K562 (cell line): ENCODE results near the gene RPH3AL. TPM values are rescaled to one million over a fixed set of nuclear protein-coding genes. Genes with fewer than 3 reads are reported as not detected.
"Not testable (repeated sequence)": the region's sequence is repeated elsewhere in the genome, so short reads cannot be mapped to it uniquely, and the experiment has no call there.

ENCODE experiments used
- ATAC-seq: fragments of 200-7000 bp; cut with Tn5 transposase; 3 replicates; pipeline ENCODE4 v1.9.1; 2020; ENCODE audit warnings: moderate library complexity
- BruUV-seq: library from RNA; stranded (reverse); fragments of 400-500 nt; replicated peaks from 2 replicates; lab custom pipeline; 2021; lab: Mats Ljungman, UMichigan
- CTCF ChIA-PET: fragments of 300-600 bp; formaldehyde crosslinking; extraction: SDS; loops from one replicate; lab custom pipeline; 2021; ENCODE audit warnings: low intra/inter-chr PET ratio; lab: Yijun Ruan, JAX
- POLR2A ChIA-PET: fragments of 300-600, 350-650 bp; sonication (Branson Sonifier 250); formaldehyde crosslinking; extraction: SDS; loops from one replicate; lab custom pipeline; 2021; ENCODE audit warnings: antibody characterized with exemption, inconsistent platforms; lab: Yijun Ruan, JAX
- DNase-seq, 4 experiments: peaks; one replicate each; pipeline versions ENCODE4 v3.0.0 to v3.0.0-alpha.2; 2011 to 2018; ENCODE audit warnings: low spot score in 3 of 4, mixed read lengths in 3 of 4; ENCODE audit errors: extremely low read depth in 1 of 4
- FAIRE-seq: peaks from 2 replicates; lab custom pipeline; 2011; peaks lifted over from hg19 to GRCh38; lab: Jason Lieb, UNC
- H2AFZ ChIP-seq: 2 replicates; pipeline ENCODE4 v1.6.0; 2011; ENCODE audit warnings: low read depth, low read length, control low read depth, inconsistent platforms
- H3K27ac ChIP-seq: fragments of 200-600 bp; 3 replicates; pipeline ENCODE4 v1.8.0; 2011; ENCODE audit warnings: low read depth, mild to moderate bottlenecking, control low read depth, inconsistent platforms, low read length, moderate library complexity, mixed read lengths; ENCODE audit errors: extremely low read depth
- H3K27me3 ChIP-seq, 2 experiments: fragments of 300-600 bp in 1 of 2; 2 replicates in 1 of 2; 3 replicates in 1 of 2; pipeline versions ENCODE4 v1.6.0 to v1.8.0; 2011; ENCODE audit warnings: inconsistent platforms in 2 of 2, low read length in 2 of 2, mild to moderate bottlenecking in 1 of 2, mixed read lengths in 1 of 2, moderate library complexity in 1 of 2; ENCODE audit not compliant: control insufficient read depth in 2 of 2, insufficient read depth in 2 of 2
- H3K36me3 ChIP-seq: fragments of 300-600 bp; 3 replicates; pipeline ENCODE4 v1.8.0; 2011; ENCODE audit warnings: mild to moderate bottlenecking, low read length, inconsistent platforms; ENCODE audit not compliant: control insufficient read depth, insufficient read depth
- H3K4me1 ChIP-seq, 2 experiments: fragments of 200-600 bp in 1 of 2; replicated peaks in 1 of 2; 2 replicates in 1 of 2; 3 replicates in 1 of 2; pipeline versions ENCODE4 v1.5.1 to v1.8.0; 2011; ENCODE audit warnings: inconsistent platforms in 2 of 2, low read length in 2 of 2, mild to moderate bottlenecking in 1 of 2, mixed read lengths in 1 of 2, moderate library complexity in 1 of 2; ENCODE audit not compliant: control insufficient read depth in 2 of 2, insufficient read depth in 2 of 2
- H3K4me2 ChIP-seq: 2 replicates; pipeline ENCODE4 v1.6.1; 2011; ENCODE audit warnings: low read length, control low read depth, inconsistent platforms, mixed read lengths; ENCODE audit not compliant: insufficient read depth
- H3K4me3 ChIP-seq: fragments of 200-600 bp; sonication (generic), shearing (Covaris generic); 2 replicates; pipeline ENCODE4 v1.5.1; 2016; ENCODE audit warnings: control low read depth, inconsistent platforms
- H3K79me2 ChIP-seq: fragments of 200-600 bp; 3 replicates; pipeline ENCODE4 v1.8.0; 2011; ENCODE audit warnings: low read length, inconsistent platforms; ENCODE audit not compliant: control insufficient read depth, insufficient read depth
- H3K9ac ChIP-seq, 2 experiments: 2 replicates each; pipeline versions ENCODE4 v1.6.0 to v1.6.1; 2011; ENCODE audit warnings: low read depth in 2 of 2, low read length in 2 of 2, control low read depth in 1 of 2, inconsistent platforms in 1 of 2, mild to moderate bottlenecking in 1 of 2, mixed read lengths in 1 of 2; ENCODE audit not compliant: insufficient read depth in 1 of 2
- H3K9me1 ChIP-seq: one replicate; pipeline ENCODE4 v1.6.0; 2011; ENCODE audit warnings: inconsistent platforms, mild to moderate bottlenecking, low read length, moderate library complexity; ENCODE audit not compliant: control insufficient read depth, insufficient read depth
- H3K9me3 ChIP-seq: replicated peaks from 2 replicates; pipeline ENCODE4 v1.5.1; 2011; ENCODE audit warnings: low read depth, low read length, inconsistent platforms; ENCODE audit not compliant: control insufficient read depth, insufficient read depth
- H4K20me1 ChIP-seq: replicated peaks from 2 replicates; pipeline ENCODE4 v1.6.1; 2011; ENCODE audit warnings: low read length, inconsistent platforms, mixed read lengths; ENCODE audit not compliant: control insufficient read depth, insufficient read depth
- C11orf30 ChIP-seq: fragments of 450-650 bp; IDR thresholded peaks from 2 replicates; pipeline ENCODE4 v1.6.1; 2016; ENCODE audit warnings: low read depth, mild to moderate bottlenecking
- CHD2 ChIP-seq: IDR thresholded peaks from 2 replicates; pipeline ENCODE4 v1.6.1; 2011; ENCODE audit warnings: low read depth, low read length
- EP300 ChIP-seq: IDR thresholded peaks from 2 replicates; pipeline ENCODE4 v1.6.1; 2012; ENCODE audit warnings: low read length, improper control_type of control experiment
- HEY1 ChIP-seq: fragments of 250-450 bp; sonication (Bioruptor Pico); IDR thresholded peaks from 2 replicates; pipeline ENCODE4 v1.5.0; 2020; ENCODE audit warnings: mild to moderate bottlenecking, moderate library complexity, borderline replicate concordance
- KAT2B ChIP-seq: IDR thresholded peaks from one replicate; pipeline ENCODE4 v1.6.1; 2012; ENCODE audit warnings: low read depth, mild to moderate bottlenecking, control low read depth, inconsistent platforms, low read length, moderate library complexity
- MBD2 ChIP-seq: sonication (generic); IDR thresholded peaks from 2 replicates; pipeline ENCODE4 v1.6.1; 2016; ENCODE audit warnings: low read depth, borderline replicate concordance
- PHB2 ChIP-seq: fragments of 450-650 bp; IDR thresholded peaks from 2 replicates; pipeline ENCODE4 v1.6.1; 2017; ENCODE audit warnings: low read depth
- SIN3A ChIP-seq, 2 experiments: fragments of 150-350 bp in 1 of 2; IDR thresholded peaks; 2 replicates each; pipeline ENCODE4 v1.6.1; 2011 to 2016; ENCODE audit warnings: borderline replicate concordance in 2 of 2, low read depth in 2 of 2, low read length in 2 of 2, mild to moderate bottlenecking in 2 of 2, moderate library complexity in 2 of 2; ENCODE audit not compliant: control insufficient read depth in 1 of 2
- ZNF431 ChIP-seq: sonication (generic); formaldehyde crosslinking; IDR thresholded peaks from 2 replicates; pipeline ENCODE4 v1.8.0; 2022; ENCODE audit warnings: mild to moderate bottlenecking, missing genetic modification reagents
- ZNF445 ChIP-seq: fragments of 250-450 bp; sonication (Bioruptor Pico); IDR thresholded peaks from 2 replicates; pipeline ENCODE4 v1.4.0; 2020; ENCODE audit warnings: low read depth, mild to moderate bottlenecking, moderate library complexity
- WGBS: fragments of 100-300 bp; shearing (Covaris generic); methylation state at CpG from one replicate; pipeline ENCODE4 v1.1.6; 2016; ENCODE audit warnings: low coverage, mixed read lengths; ENCODE audit not compliant: insufficient coverage; ENCODE audit errors: missing lambda C conversion rate; 5-methylcytosine and 5-hydroxymethylcytosine counted together
- in situ Hi-C: fragments of 300-500 bp; cut with MboI; formaldehyde crosslinking; loops from 4 replicates; pipeline ENCODE4 v1.15.0; 2018; ENCODE audit warnings: inconsistent platforms, mixed read lengths
- intact Hi-C: fragments of 100-400 bp; cut with micrococcal nuclease; formaldehyde crosslinking; loops from 2 replicates; pipeline ENCODE4 v1.14.2; 2022
- polyA plus RNA-seq, 8 experiments: library from polyadenylated mRNA; depleted of rRNA in 4 of 8; stranded (reverse) in 5 of 8; unstranded in 3 of 8; fragments of >200 nt; fragmentation: Nextera tagmentation in 2 of 8; fragmentation: Illumina TruSeq in 1 of 8; extraction: Ambion mirVana in 2 of 8; extraction: Trizol in 1 of 8; gene quantifications; 2 replicates each; pipeline versions ENCODE4 v1.2.1 to v1.2.3, GENCODE V29; 2011 to 2014; ENCODE audit warnings: inconsistent platforms in 1 of 8, missing spikeins in 1 of 8
- total RNA-seq, 7 experiments: library from RNA; depleted of rRNA in 6 of 7; stranded (reverse); fragments of >200 nt in 6 of 7; fragmentation: Illumina TruSeq in 2 of 7; extraction: Trizol in 2 of 7; gene quantifications; 2 replicates each; pipeline versions ENCODE4 v1.2.1 to v1.2.3, GENCODE V29; 2011 to 2021; ENCODE audit warnings: low replicate concordance in 1 of 7

Gene RPH3AL
- total and polyA plus RNA-seq, 9 of the 15 experiments (the other 6 are each of a cell fraction or from before 2014, with no cell fraction given), result 0.18 to 1.7 (median 0.39) TPM

GRCh38 chr17:371583-371982 lies 19.0 kb upstream of the RPH3AL start:
- H3K4me3 ChIP-seq, result no peak overlapping the region
- ChIA-PET CTCF (no interaction called here), POLR2A (no interaction called here)
- in situ Hi-C loops, result no loop called here
- intact Hi-C loops, result no loop called here
- DNase-seq (no peak), FAIRE-seq (no peak), ATAC-seq (no peak)
- no peaks in the 10 kb centered on the region for H3K79me2 ChIP-seq
- WGBS, result 7% methylated on average over 13 of the region's 13 CpGs
- no peak overlapping the region for H3K4me2 ChIP-seq
- no peaks in the 10 kb centered on the region for H3K9me1 ChIP-seq
- H3K4me1 ChIP-seq, result no peaks in the 10 kb centered on the region
- no peak overlapping the region for H2AFZ ChIP-seq
- no peak overlapping the region for H3K27ac ChIP-seq
- H3K9me3 ChIP-seq, result no peaks in the 10 kb centered on the region
- peaks cover 0 to 3% of the 10 kb centered on the region in 2 experiments; a peak in 2 of 5 replicates for H3K27me3 ChIP-seq
- H3K9ac ChIP-seq, result no peak overlapping the region
- no peaks in the 10 kb centered on the region for H3K36me3 ChIP-seq
- no peaks in the 10 kb centered on the region for H4K20me1 ChIP-seq
- no TSS peak for BruUV-seq
- TF ChIP-seq CHD2 (no peak), EP300 (no peak), SIN3A (IDR thresholded peaks at IDR 0.05; ENCODE audit: borderline replicate concordance in 2 of 2, control insufficient read depth in 1 of 2, low read depth in 2 of 2, low read length in 2 of 2) (no peak), ZNF431 (CRISPR knock-in tag) (no peak), PHB2 (no peak), MBD2 (no peak), ZNF445 (CRISPR knock-in tag) (no peak), KAT2B (no peak), C11orf30 (no peak), HEY1 (CRISPR knock-in tag) (no peak)

GRCh38 chr17:367656-368055 lies 15.0 kb upstream of the RPH3AL start:
- H3K9me3 ChIP-seq, H3K9me1 ChIP-seq, H3K4me2 ChIP-seq, FAIRE-seq, POLR2A ChIA-PET, H3K27ac ChIP-seq, ATAC-seq, DNase-seq, in situ Hi-C loops, H3K79me2 ChIP-seq, H3K4me3 ChIP-seq, H3K4me1 ChIP-seq, intact Hi-C loops, BruUV-seq, H4K20me1 ChIP-seq, CTCF ChIA-PET, H3K36me3 ChIP-seq, H2AFZ ChIP-seq, H3K9ac ChIP-seq: not testable (repeated sequence)
- 2% methylated on average over 14 of the region's 17 CpGs for WGBS
- peaks cover 0 to 11% of the 10 kb centered on the region in 2 experiments; a peak in 3 of 5 replicates for H3K27me3 ChIP-seq
